ENCODE measurements around the gene LRMDA.
A peak's percentile ranks its signal among the peaks of the same experiment; 100 is the strongest.

The LRMDA gene

GRCh38 chr10:75866300-75866625 lies 434.8 kb downstream of the LRMDA start:
- Mint-ChIP-seq H3K27ac (peak overlapping the region; percentile 52), H3K4me1 (peaks cover 28% of the 10 kb centered on the region), H3K36me3 (ENCODE audit: low read depth) (peaks cover 4% of the 10 kb centered on the region), H3K9me3 (no peaks in the 10 kb centered on the region), H3K27me3 (ENCODE audit: low read depth, poor library complexity) (peaks cover 9% of the 10 kb centered on the region), H3K4me3 (peak overlapping the region; percentile 39)
- TF ChIP-seq CTCF (IDR thresholded peaks at IDR 0.05), result no peak
- DNase-seq, result no peak

- peaks cover 4% of the 10 kb centered on the region for H3K36me3 Mint-ChIP-seq (ENCODE audit: low read depth)
- H3K9me3 Mint-ChIP-seq, result no peaks in the 10 kb centered on the region
- peaks cover 9% of the 10 kb centered on the region for H3K27me3 Mint-ChIP-seq (ENCODE audit: low read depth, poor library complexity)
- no peak overlapping the region for H3K4me3 Mint-ChIP-seq
- TF ChIP-seq CTCF (IDR thresholded peaks at IDR 0.05), result no peak
- DNase-seq, result no peak
- peaks cover 28% of the 10 kb centered on the region for H3K4me1 Mint-ChIP-seq
- H3K27ac Mint-ChIP-seq, result peak overlapping the region; percentile 52
Measured at GRCh38 chr10:75866731-75867130, 435.3 kb downstream of the LRMDA start.

- TF ChIP-seq CTCF (IDR thresholded peaks at IDR 0.05), result no peak
- peaks cover 12% of the 10 kb centered on the region for H3K27me3 Mint-ChIP-seq (ENCODE audit: low read depth, poor library complexity)
- no peaks in the 10 kb centered on the region for H3K9me3 Mint-ChIP-seq
- H3K4me1 Mint-ChIP-seq, result peaks cover 24% of the 10 kb centered on the region
- no peak overlapping the region for H3K27ac Mint-ChIP-seq
- DNase-seq, result no peak
- peaks cover 4% of the 10 kb centered on the region for H3K36me3 Mint-ChIP-seq (ENCODE audit: low read depth)
- H3K4me3 Mint-ChIP-seq, result no peak overlapping the region
Measured at GRCh38 chr10:75868574-75868973, 437.1 kb downstream of the LRMDA start.

- H3K27me3 Mint-ChIP-seq (ENCODE audit: low read depth, poor library complexity), result peaks cover 16% of the 10 kb centered on the region
- H3K4me3 Mint-ChIP-seq, result no peak overlapping the region
- peaks cover 4% of the 10 kb centered on the region for H3K36me3 Mint-ChIP-seq (ENCODE audit: low read depth)
- DNase-seq, result no peak
- peaks cover 24% of the 10 kb centered on the region for H3K4me1 Mint-ChIP-seq
- no peaks in the 10 kb centered on the region for H3K9me3 Mint-ChIP-seq
- no peak overlapping the region for H3K27ac Mint-ChIP-seq
- no peak for TF ChIP-seq CTCF (IDR thresholded peaks at IDR 0.05)
Measured at GRCh38 chr10:75870039-75870645, 438.7 kb downstream of the LRMDA start.

GRCh38 chr10:75875740-75876139 lies 444.3 kb downstream of the LRMDA start:
- Mint-ChIP-seq H3K27ac (no peak overlapping the region), H3K9me3 (no peaks in the 10 kb centered on the region), H3K36me3 (ENCODE audit: low read depth) (peaks cover 3% of the 10 kb centered on the region), H3K4me3 (no peak overlapping the region), H3K4me1 (peaks cover 31% of the 10 kb centered on the region), H3K27me3 (ENCODE audit: low read depth, poor library complexity) (peaks cover 11% of the 10 kb centered on the region)
- no peak for DNase-seq
- TF ChIP-seq CTCF (IDR thresholded peaks at IDR 0.05), result no peak

GRCh38 chr10:75876710-75877109 lies 445.3 kb downstream of the LRMDA start:
- Mint-ChIP-seq H3K27ac (no peak overlapping the region), H3K4me1 (peaks cover 32% of the 10 kb centered on the region), H3K36me3 (ENCODE audit: low read depth) (no peaks in the 10 kb centered on the region), H3K4me3 (no peak overlapping the region), H3K27me3 (ENCODE audit: low read depth, poor library complexity) (peaks cover 11% of the 10 kb centered on the region), H3K9me3 (no peaks in the 10 kb centered on the region)
- DNase-seq, result no peak
- no peak for TF ChIP-seq CTCF (IDR thresholded peaks at IDR 0.05)

All from nephron progenitor cell (in vitro differentiated cells).